Gastroesophageal sphincter (tissue), 2 donors: ENCODE measurements around the gene MMEL1.
"Not testable (repeated sequence)": the region's sequence is repeated elsewhere in the genome, so short reads cannot be mapped to it uniquely, and the experiment has no call there.

Experiments
- EP300 ChIP-seq: sonication (generic); formaldehyde crosslinking; IDR thresholded peaks from one replicate; pipeline ENCODE4 v1.6.1; 2017; ENCODE audit warnings: antibody characterized with exemption, mild to moderate bottlenecking
- POLR2A ChIP-seq, 2 donors: fragments of 450-650 bp; IDR thresholded peaks; one replicate each; pipeline ENCODE4 v1.6.1; 2017; ENCODE audit warnings: antibody characterized with exemption in 2 of 2, mild to moderate bottlenecking in 2 of 2, moderate library complexity in 1 of 2

DNA sequence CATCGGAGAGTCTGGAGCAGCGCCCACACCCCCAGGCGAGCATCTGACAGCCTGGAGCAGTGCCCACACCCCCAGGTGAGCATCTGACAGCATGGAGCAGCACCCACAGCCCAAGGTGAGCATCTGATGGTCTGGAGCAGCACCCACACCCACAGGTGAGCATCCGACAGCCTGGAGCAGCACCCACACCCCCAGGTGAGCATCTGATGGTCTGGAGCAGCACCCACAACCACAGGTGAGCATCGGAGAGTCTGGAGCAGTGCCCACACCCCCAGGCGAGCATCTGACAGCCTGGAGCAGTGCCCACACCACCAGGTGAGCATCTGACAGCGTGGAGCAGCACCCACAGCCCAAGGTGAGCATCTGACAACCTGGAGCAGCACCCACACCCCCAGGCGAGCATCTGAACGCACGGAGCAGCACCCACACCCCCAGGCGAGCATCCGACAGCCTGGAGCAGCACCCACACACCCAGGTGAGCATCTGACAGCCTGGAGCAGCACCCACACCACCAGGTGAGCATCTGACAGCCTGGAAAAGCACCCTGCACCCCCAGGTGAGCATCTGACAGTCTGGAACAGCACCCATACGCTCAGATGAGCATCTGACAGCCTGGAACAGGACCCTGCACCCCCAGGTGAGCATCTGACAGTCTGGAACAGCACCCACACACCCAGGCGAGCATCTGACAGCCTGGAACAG is 21.1 kb upstream of the MMEL1 start:
- not testable (repeated sequence) for TF ChIP-seq POLR2A (IDR thresholded peaks at IDR 0.05); EP300
